Activated T-cell treated with anti-CD3 and anti-CD28 coated beads for 1 hour (primary cell): Measurements from ENCODE around the gene TTLL5.

ENCODE experiments used
- DNase-seq: peaks from one replicate; pipeline ENCODE4 v3.0.0-alpha.2; 2020; ENCODE audit warnings: low read depth

TTLL5 gene

DNA sequence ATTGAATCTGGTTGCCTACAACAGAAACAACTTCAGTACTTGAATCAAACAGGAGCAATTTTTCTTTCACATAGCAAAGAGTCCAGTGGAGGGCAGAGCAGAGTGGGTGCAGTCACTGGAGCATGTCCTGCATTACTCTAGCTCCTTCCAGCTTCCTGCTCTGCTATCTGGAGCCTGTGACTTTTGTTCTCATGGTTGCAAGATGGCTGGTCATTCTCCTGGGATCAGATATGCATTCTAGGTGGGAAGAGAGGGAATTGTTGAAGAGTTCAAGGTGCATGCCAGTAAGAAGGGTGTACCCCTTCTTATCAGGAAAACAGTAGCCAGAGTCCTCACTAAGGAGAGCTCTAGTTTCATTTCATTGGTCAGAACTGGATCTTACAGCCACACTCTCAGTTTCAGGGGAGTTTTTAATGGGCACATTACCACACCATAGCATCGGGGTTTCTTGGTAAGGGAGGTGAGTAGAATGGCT, 332.6 kb downstream of the TTLL5 start:
- DNase-seq, result no peak

DNA sequence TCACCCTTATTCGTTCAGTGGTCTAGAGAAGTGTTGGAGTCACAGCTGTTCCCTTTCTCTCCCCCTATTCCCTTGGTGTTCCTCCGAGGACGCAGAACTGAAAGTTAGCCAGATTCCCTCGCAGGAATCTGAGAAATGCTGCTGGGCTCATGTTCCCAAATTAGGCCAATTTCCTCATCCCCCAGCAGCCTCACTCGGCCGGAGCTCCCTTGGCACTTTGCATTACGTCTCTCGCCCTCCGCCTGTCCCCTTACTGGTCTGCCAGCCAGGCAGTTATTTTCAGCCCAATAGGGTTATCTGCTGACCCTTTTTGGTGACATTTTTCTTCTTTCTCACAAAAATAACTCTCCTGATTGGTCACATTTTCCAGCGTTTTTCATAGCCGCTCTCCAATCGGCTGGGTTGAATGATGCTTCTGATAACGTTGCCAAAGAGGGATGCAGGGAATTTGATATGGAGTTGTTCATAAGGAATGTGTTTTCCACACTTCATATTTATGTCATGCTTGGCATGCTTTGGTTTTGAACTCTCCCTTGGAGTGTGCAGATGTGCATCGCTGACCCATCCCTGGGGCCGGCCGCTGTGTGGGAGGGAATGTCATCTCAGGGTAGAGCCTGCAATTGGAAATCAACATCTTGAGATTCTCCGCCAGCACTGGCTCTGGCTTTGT, 334.5 kb downstream of the TTLL5 start:
- DNase-seq, result no peak

DNA sequence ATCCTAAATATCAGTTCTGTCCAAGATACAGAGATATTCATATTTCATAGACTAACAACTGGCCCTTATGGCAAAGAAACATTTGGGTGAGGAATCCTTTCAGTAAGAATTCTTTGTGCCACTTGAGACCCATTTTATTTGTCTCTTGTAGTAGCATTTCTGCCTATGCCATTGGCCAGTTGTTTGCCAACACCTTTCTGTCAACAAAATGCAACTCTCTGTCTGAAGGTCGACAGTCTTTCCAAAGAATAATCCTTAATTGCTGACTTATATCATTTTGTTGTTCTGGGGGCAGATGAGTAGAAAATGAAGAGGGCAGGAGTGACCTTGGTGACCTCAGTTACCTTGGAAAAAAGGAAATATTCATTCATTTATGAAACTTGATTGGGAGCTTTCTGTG, 335.4 kb downstream of the TTLL5 start:
- DNase-seq, result no peak

DNA sequence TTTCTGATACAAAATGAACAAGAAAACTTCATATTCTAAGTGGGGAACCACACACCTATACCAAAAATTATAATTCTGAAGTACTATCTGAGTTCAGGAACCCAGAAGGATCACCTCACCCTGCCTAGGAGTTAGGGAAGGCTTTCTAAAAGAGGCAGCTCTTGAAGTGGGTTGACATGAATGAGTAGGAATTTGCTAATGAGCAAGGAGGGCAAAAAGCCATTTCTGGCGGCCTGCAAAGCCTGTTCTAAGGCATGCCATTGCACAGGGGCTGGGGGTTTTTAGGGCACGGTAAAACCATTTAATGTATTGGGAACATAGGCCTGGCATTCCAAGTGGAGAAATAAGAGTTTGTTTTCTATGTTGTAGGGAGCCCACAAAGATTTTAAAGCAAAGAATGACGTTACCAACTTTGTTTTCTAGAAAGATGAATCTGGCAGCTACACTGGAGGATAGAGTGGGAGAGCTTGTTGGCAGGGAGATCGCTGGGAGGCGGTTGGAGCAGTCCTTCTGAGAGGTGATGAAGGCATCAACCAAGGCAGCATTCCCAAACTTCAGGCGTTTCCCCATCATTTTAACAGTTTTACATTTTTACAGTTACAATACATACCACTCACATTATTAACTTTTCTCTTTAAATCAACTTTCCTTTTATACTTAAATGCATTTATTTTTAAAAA, 338.6 kb downstream of the TTLL5 start:
- no peak for DNase-seq

DNA sequence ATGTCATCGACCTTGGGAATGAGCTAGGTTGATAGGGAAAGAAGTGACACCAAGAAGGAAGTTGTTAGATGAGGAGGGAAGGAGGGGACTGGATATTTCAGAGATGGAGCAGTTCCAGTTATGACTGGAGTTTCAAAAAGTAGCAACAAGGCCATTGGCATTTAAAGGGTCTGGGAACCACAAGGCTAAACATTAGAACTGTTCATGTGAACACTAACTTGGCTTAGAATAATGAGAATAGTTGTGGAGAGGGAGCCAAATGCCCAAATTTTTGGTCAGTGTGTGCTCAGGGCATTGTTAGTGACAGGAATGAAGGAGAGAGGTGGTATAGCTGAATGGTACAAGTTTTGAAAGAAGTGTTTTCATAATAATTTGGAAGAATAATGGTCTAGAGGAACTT, 341.3 kb downstream of the TTLL5 start:
- DNase-seq, result no peak
